ENCODE measurements around the gene P2RX6. TPM values are rescaled to one million over a fixed set of nuclear protein-coding genes. Genes with fewer than 3 reads are reported as not detected.
"Not testable (repeated sequence)": the region's sequence is repeated elsewhere in the genome, so short reads cannot be mapped to it uniquely, and the experiment has no call there.

Gene P2RX6
- total RNA-seq, 1 donor from 2014 or later: not detected

GRCh38 chr22:21000207-21000986 is 14.6 kb upstream of the P2RX6 start:
- TF ChIP-seq CTCF (conservative IDR thresholded peaks at IDR 0.05; ENCODE audit: low read depth, low read length): no peak
- no peak for DNase-seq (ENCODE audit: low read depth)
- peak overlapping the region; percentile 78 for H3K4me3 ChIP-seq (ENCODE audit: low read depth, low read length)

- peak overlapping the region; percentile 78 for H3K4me3 ChIP-seq (ENCODE audit: low read depth, low read length)
- no peak for DNase-seq (ENCODE audit: low read depth)
- no peak for TF ChIP-seq CTCF (conservative IDR thresholded peaks at IDR 0.05; ENCODE audit: low read depth, low read length)
Measured at GRCh38 chr22:21000987-21001600, 13.9 kb upstream of the P2RX6 start.

- peak within 1 kb of the TSS; percentile 78 for H3K4me3 ChIP-seq (ENCODE audit: low read depth, low read length)
- no peak for TF ChIP-seq CTCF (conservative IDR thresholded peaks at IDR 0.05; ENCODE audit: low read depth, low read length)
- peak; percentile 48 for DNase-seq (ENCODE audit: low read depth)
Measured at GRCh38 chr22:21001601-21002325, 13.2 kb upstream of the P2RX6 start, which contains the start of gene THAP7. Gene THAP7, minus strand, starts transcription at chr22:21002118. Its CDS starts 207 bp downstream, at chr22:21001911.

- no peak for TF ChIP-seq CTCF (conservative IDR thresholded peaks at IDR 0.05; ENCODE audit: low read depth, low read length)
- no peak for DNase-seq (ENCODE audit: low read depth)
- no peak overlapping the region for H3K4me3 ChIP-seq (ENCODE audit: low read depth, low read length)
Measured at GRCh38 chr22:21003782-21004181, 11.2 kb upstream of the P2RX6 start.

- H3K4me3 ChIP-seq (ENCODE audit: low read depth, low read length); DNase-seq (ENCODE audit: low read depth): not testable (repeated sequence)
Measured at GRCh38 chr22:21009208-21009607, 5.8 kb upstream of the P2RX6 start.

- H3K4me3 ChIP-seq (ENCODE audit: low read depth, low read length): no peak overlapping the region
- TF ChIP-seq CTCF (conservative IDR thresholded peaks at IDR 0.05; ENCODE audit: low read depth, low read length): no peak
- DNase-seq (ENCODE audit: low read depth): no peak
Measured at GRCh38 chr22:21009638-21010425, 5.1 kb upstream of the P2RX6 start.

Measured in epithelial cell of proximal tubule (primary cell).